ENCODE results near the gene PARVA. TPM values are rescaled to one million over a fixed set of nuclear protein-coding genes. Genes with fewer than 3 reads are reported as not detected.

Gene PARVA
- total RNA-seq, 1 experiment from 2014 or later = 36.7 TPM

- no TSS peak for BruUV-seq (replicated peaks)
- POLR2A ChIA-PET = no interaction called here
- H3K4me1 Mint-ChIP-seq (ENCODE audit: insufficient read depth, unreplicated experiment) = peaks cover 11% of the 10 kb centered on the region
- no peaks in the 10 kb centered on the region for H3K36me3 Mint-ChIP-seq (ENCODE audit: insufficient read depth, unreplicated experiment)
- no peak for DNase-seq (ENCODE audit: unreplicated experiment)
- no peaks in the 10 kb centered on the region for H3K9me3 Mint-ChIP-seq (ENCODE audit: unreplicated experiment)
- TF ChIP-seq CTCF (IDR thresholded peaks at IDR 0.05; ENCODE audit: unreplicated experiment) = no peak
- H3K4me3 Mint-ChIP-seq (ENCODE audit: unreplicated experiment) = no peak overlapping the region
- no peaks in the 10 kb centered on the region for H3K27me3 Mint-ChIP-seq (ENCODE audit: insufficient read depth, unreplicated experiment)
- CTCF ChIA-PET = interaction anchor here (0.7 kb wide), 2 partner anchors 15 to 458 kb away, joined by 3 read pairs; no protein-coding TSS in a partner anchor
- no peak overlapping the region for H3K27ac Mint-ChIP-seq (ENCODE audit: low read depth, unreplicated experiment)
- intact Hi-C loops (cut with micrococcal nuclease) = no loop called here
Measured at GRCh38 chr11:12395333-12395732, 18.0 kb downstream of the PARVA start.

GRCh38 chr11:12397931-12398334 is 20.6 kb downstream of the PARVA start:
- Mint-ChIP-seq H3K27me3 (ENCODE audit: insufficient read depth, unreplicated experiment) (no peaks in the 10 kb centered on the region), H3K4me3 (ENCODE audit: unreplicated experiment) (no peak overlapping the region), H3K27ac (ENCODE audit: low read depth, unreplicated experiment) (no peak overlapping the region), H3K36me3 (ENCODE audit: insufficient read depth, unreplicated experiment) (no peaks in the 10 kb centered on the region), H3K9me3 (ENCODE audit: unreplicated experiment) (no peaks in the 10 kb centered on the region), H3K4me1 (ENCODE audit: insufficient read depth, unreplicated experiment) (peaks cover 5% of the 10 kb centered on the region)
- intact Hi-C loops (cut with micrococcal nuclease) = no loop called here
- ChIA-PET CTCF (no interaction called here), POLR2A (interaction anchor here (1.9 kb wide), 1 partner anchor 12 kb away, joined by 5 read pairs; no protein-coding TSS in a partner anchor)
- peak; percentile 42 for DNase-seq (ENCODE audit: unreplicated experiment)
- TF ChIP-seq CTCF (IDR thresholded peaks at IDR 0.05; ENCODE audit: unreplicated experiment) = no peak
- no TSS peak for BruUV-seq (replicated peaks)

GRCh38 chr11:12399355-12399754 is 22.0 kb downstream of the PARVA start:
- ChIA-PET CTCF (no interaction called here), POLR2A (no interaction called here)
- Mint-ChIP-seq H3K27ac (ENCODE audit: low read depth, unreplicated experiment) (no peak overlapping the region), H3K9me3 (ENCODE audit: unreplicated experiment) (no peaks in the 10 kb centered on the region), H3K36me3 (ENCODE audit: insufficient read depth, unreplicated experiment) (no peaks in the 10 kb centered on the region), H3K4me3 (ENCODE audit: unreplicated experiment) (no peak overlapping the region), H3K4me1 (ENCODE audit: insufficient read depth, unreplicated experiment) (peaks cover 5% of the 10 kb centered on the region), H3K27me3 (ENCODE audit: insufficient read depth, unreplicated experiment) (no peaks in the 10 kb centered on the region)
- DNase-seq (ENCODE audit: unreplicated experiment) = no peak
- intact Hi-C loops (cut with micrococcal nuclease) = no loop called here
- no peak for TF ChIP-seq CTCF (IDR thresholded peaks at IDR 0.05; ENCODE audit: unreplicated experiment)
- BruUV-seq (replicated peaks) = no TSS peak

- no peaks in the 10 kb centered on the region for H3K36me3 Mint-ChIP-seq (ENCODE audit: insufficient read depth, unreplicated experiment)
- BruUV-seq (replicated peaks) = no TSS peak
- no peaks in the 10 kb centered on the region for H3K9me3 Mint-ChIP-seq (ENCODE audit: unreplicated experiment)
- no peak overlapping the region for H3K27ac Mint-ChIP-seq (ENCODE audit: low read depth, unreplicated experiment)
- DNase-seq (ENCODE audit: unreplicated experiment) = no peak
- ChIA-PET CTCF (interaction anchor here (1.1 kb wide), 1 partner anchor 71 kb away, joined by 5 read pairs; no protein-coding TSS in a partner anchor), POLR2A (no interaction called here)
- no peaks in the 10 kb centered on the region for H3K27me3 Mint-ChIP-seq (ENCODE audit: insufficient read depth, unreplicated experiment)
- peaks cover 5% of the 10 kb centered on the region for H3K4me1 Mint-ChIP-seq (ENCODE audit: insufficient read depth, unreplicated experiment)
- intact Hi-C loops (cut with micrococcal nuclease) = no loop called here
- no peak overlapping the region for H3K4me3 Mint-ChIP-seq (ENCODE audit: unreplicated experiment)
- TF ChIP-seq CTCF (IDR thresholded peaks at IDR 0.05; ENCODE audit: unreplicated experiment) = no peak
Measured at GRCh38 chr11:12402025-12402424, 24.7 kb downstream of the PARVA start.

Data from MCF 10A (cell line).